Measurements from ENCODE around the gene FUCA1. TPM values are rescaled to one million over a fixed set of nuclear protein-coding genes. Genes with fewer than 3 reads are reported as not detected.

The FUCA1 gene
- total and polyA plus RNA-seq, 2 donors (not counting 3 experiments of a cell fraction or from before 2014, with no cell fraction given): 4.9 to 5.6 TPM

DNA sequence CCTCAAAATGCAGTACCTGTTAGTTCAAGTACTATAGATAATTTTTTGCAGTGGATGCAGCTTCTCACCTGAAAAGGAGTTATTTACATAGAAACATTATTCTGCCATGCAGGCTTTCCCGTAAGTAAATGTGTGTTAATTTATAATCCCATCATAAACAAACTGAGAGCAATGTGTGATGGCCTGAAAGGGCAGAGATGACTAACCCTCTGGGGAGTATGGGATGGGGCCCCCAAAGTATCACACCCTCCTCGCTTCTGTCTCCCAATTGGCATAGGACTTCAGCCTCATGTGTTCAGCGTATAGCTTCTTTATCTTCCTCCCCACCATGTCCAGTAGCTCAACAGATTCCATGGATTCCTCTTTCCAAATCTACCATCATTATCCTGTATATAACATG lies 50.5 kb downstream of the FUCA1 start:
- no peak overlapping the region for H3K9ac ChIP-seq (replicated peaks; ENCODE audit: extremely low read depth, insufficient read depth, low read length)
- H2AFZ ChIP-seq (ENCODE audit: low read depth, low read length): no peak overlapping the region
- H3K4me3 ChIP-seq (replicated peaks in 1 of 3; ENCODE audit: insufficient read depth in 1 of 3, low read depth in 1 of 3, low read length in 3 of 3): no peak overlapping the region
- FAIRE-seq: no peak
- dilution Hi-C loops (cut with MboI; ENCODE audit: extremely low pct_ligation_motif_present, low sequenced_read_pairs): no loop called here
- H3K36me3 ChIP-seq (ENCODE audit: control insufficient read depth in 2 of 2, extremely low read depth in 1 of 2, insufficient read depth in 2 of 2, low read length in 2 of 2): peaks cover 0 to 19% of the 10 kb centered on the region in 2 experiments
- intact Hi-C loops (cut with micrococcal nuclease): no loop called here
- no peak for DNase-seq (ENCODE audit: low read depth, low spot score)
- no peaks in the 10 kb centered on the region for H3K27me3 ChIP-seq (ENCODE audit: control insufficient read depth in 2 of 2, insufficient read depth in 2 of 2, low read length in 2 of 2)
- no peaks in the 10 kb centered on the region for H4K20me1 ChIP-seq (replicated peaks; ENCODE audit: control insufficient read depth, extremely low read depth, insufficient read depth, low read length)
- no peaks in the 10 kb centered on the region for H3K9me1 ChIP-seq (replicated peaks; ENCODE audit: control insufficient read depth, extremely low read depth, insufficient read depth, low read length)
- ChIA-PET CTCF (interaction anchor here (2.2 kb wide), 1 partner anchor 211 kb away, joined by 5 read pairs; no protein-coding TSS in a partner anchor), POLR2A (no interaction called here)
- H3K27ac ChIP-seq (ENCODE audit: insufficient read depth, low read depth, low read length): no peak overlapping the region
- H3K79me2 ChIP-seq (ENCODE audit: control insufficient read depth, insufficient read depth, low read length): no peaks in the 10 kb centered on the region
- BruUV-seq (replicated peaks): no TSS peak
- TF ChIP-seq, protein P1, sequence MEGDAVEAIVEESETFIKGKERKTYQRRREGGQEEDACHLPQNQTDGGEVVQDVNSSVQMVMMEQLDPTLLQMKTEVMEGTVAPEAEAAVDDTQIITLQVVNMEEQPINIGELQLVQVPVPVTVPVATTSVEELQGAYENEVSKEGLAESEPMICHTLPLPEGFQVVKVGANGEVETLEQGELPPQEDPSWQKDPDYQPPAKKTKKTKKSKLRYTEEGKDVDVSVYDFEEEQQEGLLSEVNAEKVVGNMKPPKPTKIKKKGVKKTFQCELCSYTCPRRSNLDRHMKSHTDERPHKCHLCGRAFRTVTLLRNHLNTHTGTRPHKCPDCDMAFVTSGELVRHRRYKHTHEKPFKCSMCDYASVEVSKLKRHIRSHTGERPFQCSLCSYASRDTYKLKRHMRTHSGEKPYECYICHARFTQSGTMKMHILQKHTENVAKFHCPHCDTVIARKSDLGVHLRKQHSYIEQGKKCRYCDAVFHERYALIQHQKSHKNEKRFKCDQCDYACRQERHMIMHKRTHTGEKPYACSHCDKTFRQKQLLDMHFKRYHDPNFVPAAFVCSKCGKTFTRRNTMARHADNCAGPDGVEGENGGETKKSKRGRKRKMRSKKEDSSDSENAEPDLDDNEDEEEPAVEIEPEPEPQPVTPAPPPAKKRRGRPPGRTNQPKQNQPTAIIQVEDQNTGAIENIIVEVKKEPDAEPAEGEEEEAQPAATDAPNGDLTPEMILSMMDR (IDR thresholded peaks at IDR 0.05; ENCODE audit: extremely low read depth in 1 of 2, insufficient read depth in 1 of 2, low read depth in 1 of 2, low read length in 2 of 2): no peak
- TF ChIP-seq EZH2 (IDR thresholded peaks at IDR 0.05; ENCODE audit: borderline replicate concordance, low read depth, low read length, severe bottlenecking) (no peak), FOS (IDR thresholded peaks at IDR 0.05; ENCODE audit: borderline replicate concordance, insufficient read depth, low read length) (no peak), MYC (IDR thresholded peaks at IDR 0.05; ENCODE audit: low read depth, low read length) (no peak), POLR2A (IDR thresholded peaks at IDR 0.05; ENCODE audit: low read depth, low read length) (no peak), JUN (IDR thresholded peaks at IDR 0.05; ENCODE audit: borderline replicate concordance, insufficient read depth, insufficient read length, low read depth) (no peak)
- TF ChIP-seq, protein P2, sequence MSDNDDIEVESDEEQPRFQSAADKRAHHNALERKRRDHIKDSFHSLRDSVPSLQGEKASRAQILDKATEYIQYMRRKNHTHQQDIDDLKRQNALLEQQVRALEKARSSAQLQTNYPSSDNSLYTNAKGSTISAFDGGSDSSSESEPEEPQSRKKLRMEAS (IDR thresholded peaks at IDR 0.05; ENCODE audit: insufficient read depth, insufficient read length): no peak
- H3K9me3 ChIP-seq (replicated peaks; ENCODE audit: control insufficient read depth, insufficient read depth, low read length): no peaks in the 10 kb centered on the region
- H3K4me1 ChIP-seq (ENCODE audit: control insufficient read depth, extremely low read depth, insufficient read depth, low read length): no peaks in the 10 kb centered on the region
- H3K4me2 ChIP-seq (ENCODE audit: insufficient read depth, low read length): no peak overlapping the region
